Astrocyte (in vitro differentiated cells and primary cell): Measurements from ENCODE around the gene CYBA.

Source experiments
- EZH2 ChIP-seq: IDR thresholded peaks from 2 replicates; pipeline ENCODE4 v1.6.1; 2012; ENCODE audit warnings: mild to moderate bottlenecking, low read length, inconsistent platforms; ENCODE audit not compliant: insufficient read depth
- TF ChIP-seq, protein P1 (sequence below): IDR thresholded peaks from 2 replicates; pipeline ENCODE4 v1.5.1; 2011; ENCODE audit warnings: low read depth, mild to moderate bottlenecking, inconsistent platforms, low read length, moderate library complexity; ENCODE audit not compliant: insufficient read depth

DNA sequence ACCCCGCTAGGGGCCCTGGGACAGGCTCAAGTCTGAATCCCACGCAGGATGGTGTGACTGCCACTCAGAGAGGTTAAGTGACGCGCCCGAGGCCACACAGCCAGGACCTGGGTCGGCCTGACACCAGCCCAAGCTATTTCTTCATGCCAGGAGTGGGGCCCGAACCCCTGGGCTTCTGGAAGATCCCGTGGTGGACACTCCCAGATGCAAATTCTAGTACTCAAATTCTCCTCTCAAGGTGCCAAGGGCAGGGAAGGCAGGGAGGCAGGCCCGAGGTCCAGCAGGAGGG lies 7.3 kb downstream of the CYBA start:
- TF ChIP-seq, protein P1, sequence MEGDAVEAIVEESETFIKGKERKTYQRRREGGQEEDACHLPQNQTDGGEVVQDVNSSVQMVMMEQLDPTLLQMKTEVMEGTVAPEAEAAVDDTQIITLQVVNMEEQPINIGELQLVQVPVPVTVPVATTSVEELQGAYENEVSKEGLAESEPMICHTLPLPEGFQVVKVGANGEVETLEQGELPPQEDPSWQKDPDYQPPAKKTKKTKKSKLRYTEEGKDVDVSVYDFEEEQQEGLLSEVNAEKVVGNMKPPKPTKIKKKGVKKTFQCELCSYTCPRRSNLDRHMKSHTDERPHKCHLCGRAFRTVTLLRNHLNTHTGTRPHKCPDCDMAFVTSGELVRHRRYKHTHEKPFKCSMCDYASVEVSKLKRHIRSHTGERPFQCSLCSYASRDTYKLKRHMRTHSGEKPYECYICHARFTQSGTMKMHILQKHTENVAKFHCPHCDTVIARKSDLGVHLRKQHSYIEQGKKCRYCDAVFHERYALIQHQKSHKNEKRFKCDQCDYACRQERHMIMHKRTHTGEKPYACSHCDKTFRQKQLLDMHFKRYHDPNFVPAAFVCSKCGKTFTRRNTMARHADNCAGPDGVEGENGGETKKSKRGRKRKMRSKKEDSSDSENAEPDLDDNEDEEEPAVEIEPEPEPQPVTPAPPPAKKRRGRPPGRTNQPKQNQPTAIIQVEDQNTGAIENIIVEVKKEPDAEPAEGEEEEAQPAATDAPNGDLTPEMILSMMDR, result no peak
- no peak for TF ChIP-seq EZH2
